HepG2 (cell line): ENCODE data around the gene STARD10. TPM values are rescaled to one million over a fixed set of nuclear protein-coding genes. Genes with fewer than 3 reads are reported as not detected.
A peak's percentile ranks its signal among the peaks of the same experiment; 100 is the strongest.

Experiments used
- AGO1 ChIP-seq: fragments of 200-400 bp; formaldehyde crosslinking; IDR thresholded peaks from 2 replicates; pipeline ENCODE4 v1.6.1; 2017; ENCODE audit warnings: mild to moderate bottlenecking, low read depth, low read length, moderate library complexity; ENCODE audit not compliant: poor library complexity, severe bottlenecking
- ATF2 ChIP-seq: sonication (generic); formaldehyde crosslinking; IDR thresholded peaks from 2 replicates; pipeline ENCODE4 v1.4.0; 2020; ENCODE audit warnings: missing genetic modification reagents
- ATF4 ChIP-seq, 2 experiments: fragments of 450-650 bp in 1 of 2; sonication (generic) in 1 of 2; formaldehyde crosslinking; IDR thresholded peaks; 2 replicates each; pipeline versions ENCODE4 v1.5.0 to v1.8.0; 2020 to 2022; ENCODE audit warnings: mild to moderate bottlenecking in 1 of 2, missing genetic modification reagents in 1 of 2
- CC2D1A ChIP-seq: sonication (generic); formaldehyde crosslinking; IDR thresholded peaks from 2 replicates; pipeline ENCODE4 v1.8.1; 2023; ENCODE audit warnings: mild to moderate bottlenecking, missing genetic modification reagents
- GZF1 ChIP-seq: sonication (generic); formaldehyde crosslinking; IDR thresholded peaks from 2 replicates; pipeline ENCODE4 v1.5.1; 2020; ENCODE audit warnings: mild to moderate bottlenecking, missing genetic modification reagents
- MAX ChIP-seq: IDR thresholded peaks from 2 replicates; pipeline ENCODE4 v1.6.1; 2012; ENCODE audit warnings: inconsistent platforms
- NFIC ChIP-seq: IDR thresholded peaks from 2 replicates; pipeline ENCODE4 v1.6.1; 2012; ENCODE audit warnings: mild to moderate bottlenecking, low read length, inconsistent platforms
- NONO ChIP-seq, 2 experiments: fragments of 450-650 bp in 1 of 2; sonication (generic) in 1 of 2; formaldehyde crosslinking in 1 of 2; IDR thresholded peaks in 1 of 2; conservative IDR thresholded peaks in 1 of 2; 2 replicates each; pipeline versions ENCODE4 v1.6.1 to v1.8.0; 2017 to 2022; ENCODE audit warnings: mild to moderate bottlenecking in 1 of 2, missing genetic modification reagents in 1 of 2, moderate library complexity in 1 of 2
- NRL ChIP-seq: sonication (generic); formaldehyde crosslinking; IDR thresholded peaks from 2 replicates; pipeline ENCODE4 v1.5.0; 2020; ENCODE audit warnings: missing genetic modification reagents, mild to moderate bottlenecking, moderate library complexity, borderline replicate concordance
- RARA ChIP-seq: IDR thresholded peaks from 2 replicates; pipeline ENCODE4 v1.6.1; 2016; ENCODE audit warnings: missing genetic modification reagents, missing compliant biosample characterization
- REPIN1 ChIP-seq: sonication (generic); formaldehyde crosslinking; IDR thresholded peaks from 2 replicates; pipeline ENCODE4 v1.8.0; 2022; ENCODE audit warnings: missing genetic modification reagents, low read depth, mild to moderate bottlenecking, borderline replicate concordance
- RXRB ChIP-seq: IDR thresholded peaks from 2 replicates; pipeline ENCODE4 v1.6.1; 2016; ENCODE audit warnings: borderline replicate concordance, missing genetic modification reagents, missing compliant biosample characterization
- SAP130 ChIP-seq: IDR thresholded peaks from 2 replicates; pipeline ENCODE4 v1.6.1; 2016; ENCODE audit warnings: low read depth
- SMC3 ChIP-seq: IDR thresholded peaks from 2 replicates; pipeline ENCODE4 v1.6.1; 2011; ENCODE audit warnings: low read length, improper control_type of control experiment
- SOX5 ChIP-seq: IDR thresholded peaks from 2 replicates; pipeline ENCODE4 v1.6.1; 2016; ENCODE audit warnings: borderline replicate concordance
- ZBTB3 ChIP-seq: sonication (generic); formaldehyde crosslinking; IDR thresholded peaks from 2 replicates; pipeline ENCODE4 v1.4.0; 2020; ENCODE audit warnings: low read depth, mild to moderate bottlenecking, moderate library complexity, missing genetic modification reagents, borderline replicate concordance
- ZBTB33 ChIP-seq: sonication (generic); formaldehyde crosslinking; IDR thresholded peaks from 2 replicates; pipeline ENCODE4 v1.4.0; 2020; ENCODE audit warnings: missing genetic modification reagents
- ZBTB7A ChIP-seq: sonication (generic); formaldehyde crosslinking; IDR thresholded peaks from 2 replicates; pipeline ENCODE4 v1.8.0; 2022; ENCODE audit warnings: mild to moderate bottlenecking, missing genetic modification reagents
- ZNF101 ChIP-seq: sonication (generic); formaldehyde crosslinking; IDR thresholded peaks from 2 replicates; pipeline ENCODE4 v1.4.0; 2020; ENCODE audit warnings: mild to moderate bottlenecking, low read depth, missing genetic modification reagents, borderline replicate concordance
- ZNF205 ChIP-seq: IDR thresholded peaks from 2 replicates; pipeline ENCODE4 v1.6.1; 2018; ENCODE audit warnings: missing biosample characterization, missing genetic modification reagents
- ZNF572 ChIP-seq: sonication (generic); formaldehyde crosslinking; IDR thresholded peaks from 2 replicates; pipeline ENCODE4 v1.5.1; 2020; ENCODE audit warnings: mild to moderate bottlenecking, missing genetic modification reagents
- polyA plus RNA-seq, 8 experiments: library from polyadenylated mRNA; depleted of rRNA in 3 of 8; stranded (reverse) in 7 of 8; unstranded in 1 of 8; fragments of >200 nt; fragmentation: Illumina TruSeq in 4 of 8; extraction: Trizol in 4 of 8; gene quantifications; 2 replicates each; pipeline versions ENCODE4 v1.2.1 to v1.2.3, GENCODE V29; 2011 to 2016; ENCODE audit warnings: low read depth in 4 of 8, missing spikeins in 1 of 8, mixed read lengths in 1 of 8; ENCODE audit not compliant: insufficient read depth in 1 of 8
- total RNA-seq, 5 experiments: library from RNA; depleted of rRNA; stranded (reverse); fragments of >200 nt; fragmentation: Illumina TruSeq; extraction: Trizol; gene quantifications; 2 replicates each; pipeline ENCODE4 v1.2.3, GENCODE V29; 2016; ENCODE audit warnings: low read depth in 1 of 5
- TF ChIP-seq, protein P1 (sequence below): sonication (generic); formaldehyde crosslinking; conservative IDR thresholded peaks from 2 replicates; pipeline ENCODE4 v1.4.0; 2020; ENCODE audit warnings: missing genetic modification reagents

STARD10 gene
- total and polyA plus RNA-seq, 2 of the 13 experiments (the other 11 are each of a cell fraction or from before 2014, with no cell fraction given) = 260 to 341 TPM

DNA sequence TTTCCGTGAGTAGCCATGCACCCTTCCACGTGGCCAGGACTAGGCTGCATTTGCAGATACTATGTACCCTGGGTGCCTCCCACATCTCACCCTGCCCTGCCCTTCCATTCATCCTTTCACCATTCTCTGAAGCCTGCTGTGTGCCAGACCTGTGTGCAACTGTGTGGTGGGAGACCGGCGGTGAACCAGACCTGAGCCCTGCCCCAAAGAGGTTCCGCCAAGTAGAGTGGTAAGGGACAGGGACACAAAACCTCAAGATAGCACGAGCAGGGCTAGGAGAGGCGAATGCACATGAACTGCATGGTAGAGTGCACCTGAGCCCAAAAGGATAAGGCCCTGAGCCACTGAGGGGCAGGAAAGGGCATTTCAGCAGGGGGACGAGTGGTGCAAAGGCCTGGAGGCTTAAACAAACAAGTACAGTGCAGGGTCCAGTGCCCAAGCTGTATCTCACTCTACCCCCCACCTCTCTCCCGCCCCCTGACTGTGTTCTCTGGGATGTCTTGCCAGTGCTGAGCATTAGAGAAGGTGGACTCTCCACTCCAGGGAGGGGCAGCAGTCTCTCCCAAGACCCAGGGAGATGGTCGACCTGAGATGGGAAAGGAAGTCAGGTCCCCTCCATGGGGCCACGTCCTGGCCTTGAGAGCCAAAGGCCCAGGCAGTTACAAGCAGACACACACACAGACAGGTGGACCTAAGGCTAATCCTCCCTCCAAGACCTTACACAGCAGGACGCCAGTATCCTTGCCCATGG is 27.5 kb downstream of the STARD10 start (continued):
- TF ChIP-seq SAP130 = peak; percentile 88
- TF ChIP-seq RXRB (CRISPR knock-in tag) = peak; percentile 75
- TF ChIP-seq AGO1 = no peak
- TF ChIP-seq NFIC = no peak
- TF ChIP-seq ZNF101 (CRISPR knock-in tag) = no peak
- peak; percentile 78; the same call in 1 of the 2 replicates for TF ChIP-seq REPIN1 (CRISPR knock-in tag)
- 0 out of 2 replicates have a peak, but pooled peaks have one; percentile 78 for TF ChIP-seq ZNF572 (CRISPR knock-in tag)
- TF ChIP-seq NRL (CRISPR knock-in tag) = 0 out of 2 replicates have a peak, but pooled peaks have one; percentile 48
- TF ChIP-seq, protein P1, sequence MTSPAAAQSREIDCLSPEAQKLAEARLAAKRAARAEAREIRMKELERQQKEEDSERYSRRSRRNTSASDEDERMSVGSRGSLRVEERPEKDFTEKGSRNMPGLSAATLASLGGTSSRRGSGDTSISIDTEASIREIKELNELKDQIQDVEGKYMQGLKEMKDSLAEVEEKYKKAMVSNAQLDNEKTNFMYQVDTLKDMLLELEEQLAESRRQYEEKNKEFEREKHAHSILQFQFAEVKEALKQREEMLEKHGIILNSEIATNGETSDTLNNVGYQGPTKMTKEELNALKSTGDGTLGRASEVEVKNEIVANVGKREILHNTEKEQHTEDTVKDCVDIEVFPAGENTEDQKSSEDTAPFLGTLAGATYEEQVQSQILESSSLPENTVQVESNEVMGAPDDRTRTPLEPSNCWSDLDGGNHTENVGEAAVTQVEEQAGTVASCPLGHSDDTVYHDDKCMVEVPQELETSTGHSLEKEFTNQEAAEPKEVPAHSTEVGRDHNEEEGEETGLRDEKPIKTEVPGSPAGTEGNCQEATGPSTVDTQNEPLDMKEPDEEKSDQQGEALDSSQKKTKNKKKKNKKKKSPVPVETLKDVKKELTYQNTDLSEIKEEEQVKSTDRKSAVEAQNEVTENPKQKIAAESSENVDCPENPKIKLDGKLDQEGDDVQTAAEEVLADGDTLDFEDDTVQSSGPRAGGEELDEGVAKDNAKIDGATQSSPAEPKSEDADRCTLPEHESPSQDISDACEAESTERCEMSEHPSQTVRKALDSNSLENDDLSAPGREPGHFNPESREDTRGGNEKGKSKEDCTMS (CRISPR knock-in tag) = no peak
- TF ChIP-seq MAX = peak; percentile 75
- TF ChIP-seq ZBTB7A (CRISPR knock-in tag) = peak; percentile 77; the same call in 1 of the 2 replicates
- TF ChIP-seq SMC3 = peak; percentile 61
- TF ChIP-seq ATF2 (CRISPR knock-in tag) = peak; percentile 72; the same call in 1 of the 2 replicates
- TF ChIP-seq ZNF205 (CRISPR knock-in tag) = peak; percentile 69; the same call in 1 of the 2 replicates
- peak; percentile 61; the same call in 1 of the 2 replicates for TF ChIP-seq SOX5 (CRISPR knock-in tag)
- TF ChIP-seq ZBTB3 (CRISPR knock-in tag) = no peak
- TF ChIP-seq ZBTB33 (CRISPR knock-in tag) = 0 out of 2 replicates have a peak, but pooled peaks have one; percentile 34
- peak; percentile 70; the same call in 1 of the 2 replicates for TF ChIP-seq GZF1
- no peak for TF ChIP-seq ATF4 (CRISPR knock-in tag; IDR thresholded peaks at IDR 0.05)
- TF ChIP-seq NONO (IDR thresholded peaks at IDR 0.05) = no peak
- TF ChIP-seq NONO (CRISPR knock-in tag; conservative IDR thresholded peaks at IDR 0.05) = peak; percentile 81
- TF ChIP-seq CC2D1A = peak; percentile 98; the same call in 1 of the 2 replicates
- TF ChIP-seq RARA = peak; percentile 82
